Activated CD4-positive, alpha-beta memory T cell treated with anti-CD3 and anti-CD28 coated beads for 36 hours (primary cell): ENCODE results near the gene TMEM115. TPM values are rescaled to one million over a fixed set of nuclear protein-coding genes. Genes with fewer than 3 reads are reported as not detected.

Source experiments
- CTCF ChIA-PET: fragments of 350-600 bp; sonication (Branson Sonifier 250); formaldehyde crosslinking; loops from one replicate; lab custom pipeline; 2021; ENCODE audit warnings: antibody characterized with exemption, inconsistent platforms; lab: Charles Lee
- POLR2A ChIA-PET: fragments of 350-600 bp; sonication (Branson Sonifier 250); formaldehyde crosslinking; loops from one replicate; lab custom pipeline; 2021; ENCODE audit warnings: antibody characterized with exemption; lab: Charles Lee
- DNase-seq: peaks from one replicate; pipeline ENCODE4 v3.0.0-alpha.2; 2020
- H3K27ac Mint-ChIP-seq: one replicate; pipeline ENCODE4 v1.8.0; 2021; ENCODE audit warnings: mixed read lengths
- H3K27me3 Mint-ChIP-seq: one replicate; pipeline ENCODE4 v1.8.0; 2021; ENCODE audit warnings: mixed read lengths
- H3K36me3 Mint-ChIP-seq: one replicate; pipeline ENCODE4 v1.8.0; 2021; ENCODE audit warnings: mixed read lengths
- H3K4me1 Mint-ChIP-seq: one replicate; pipeline ENCODE4 v1.8.0; 2021; ENCODE audit warnings: low read depth, mixed read lengths
- H3K4me3 Mint-ChIP-seq: one replicate; pipeline ENCODE4 v1.8.0; 2021; ENCODE audit warnings: mild to moderate bottlenecking, mixed read lengths
- H3K9me3 Mint-ChIP-seq: one replicate; pipeline ENCODE4 v1.8.0; 2021; ENCODE audit warnings: mixed read lengths
- intact Hi-C: fragments of 100-400 bp; cut with micrococcal nuclease; formaldehyde crosslinking; loops from one replicate; pipeline ENCODE4 v1.15.1; 2023
- total RNA-seq, 2 experiments: library from RNA; stranded (reverse); gene quantifications; one replicate each; pipeline ENCODE4 v1.2.3, GENCODE V29; 2021

Gene TMEM115
- total RNA-seq, 2 experiments from 2014 or later = 16.0 TPM

DNA sequence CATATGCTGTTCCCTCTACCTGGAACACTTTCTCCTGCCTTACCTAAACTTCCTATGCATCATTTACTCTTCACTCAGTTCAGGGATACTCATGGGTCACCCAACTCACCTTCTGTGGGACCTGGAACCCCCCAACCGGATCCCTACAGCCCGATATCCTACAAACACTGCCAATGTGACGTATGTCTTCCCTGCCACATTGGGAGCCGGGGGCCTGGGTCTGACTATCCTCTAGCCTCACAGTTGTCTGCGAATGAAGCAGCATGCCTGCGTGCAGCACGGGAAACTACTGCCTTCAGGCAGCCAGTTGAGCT is 9.2 kb downstream of the TMEM115 start:
- DNase-seq = no peak
- H3K9me3 Mint-ChIP-seq = no peaks in the 10 kb centered on the region
- CTCF ChIA-PET = interaction anchor here (1.0 to 4.9 kb wide), 9 partner anchors 10 to 266 kb away, joined by 3 to 39 read pairs (median 5); partner anchors contain the start of genes HYAL3, NAA80 and RASSF1
- intact Hi-C loops = loop anchor here (1.0 to 10.0 kb wide), 5 partner anchors 13 to 1155 kb away; partner anchors contain the start of genes CISH, DCAF1 and RBM15B
- H3K36me3 Mint-ChIP-seq = peaks cover 18% of the 10 kb centered on the region
- peaks cover 57% of the 10 kb centered on the region for H3K4me1 Mint-ChIP-seq
- peak overlapping the region; percentile 97 for H3K27ac Mint-ChIP-seq
- POLR2A ChIA-PET = interaction anchor here (0.9 to 5.7 kb wide), 8 partner anchors 8 to 221 kb away, joined by 3 to 93 read pairs (median 4); partner anchors contain the start of genes C3orf18, HYAL3, NAA80 and RASSF1
- peak overlapping the region; percentile 94 for H3K4me3 Mint-ChIP-seq
- H3K27me3 Mint-ChIP-seq = no peaks in the 10 kb centered on the region

DNA sequence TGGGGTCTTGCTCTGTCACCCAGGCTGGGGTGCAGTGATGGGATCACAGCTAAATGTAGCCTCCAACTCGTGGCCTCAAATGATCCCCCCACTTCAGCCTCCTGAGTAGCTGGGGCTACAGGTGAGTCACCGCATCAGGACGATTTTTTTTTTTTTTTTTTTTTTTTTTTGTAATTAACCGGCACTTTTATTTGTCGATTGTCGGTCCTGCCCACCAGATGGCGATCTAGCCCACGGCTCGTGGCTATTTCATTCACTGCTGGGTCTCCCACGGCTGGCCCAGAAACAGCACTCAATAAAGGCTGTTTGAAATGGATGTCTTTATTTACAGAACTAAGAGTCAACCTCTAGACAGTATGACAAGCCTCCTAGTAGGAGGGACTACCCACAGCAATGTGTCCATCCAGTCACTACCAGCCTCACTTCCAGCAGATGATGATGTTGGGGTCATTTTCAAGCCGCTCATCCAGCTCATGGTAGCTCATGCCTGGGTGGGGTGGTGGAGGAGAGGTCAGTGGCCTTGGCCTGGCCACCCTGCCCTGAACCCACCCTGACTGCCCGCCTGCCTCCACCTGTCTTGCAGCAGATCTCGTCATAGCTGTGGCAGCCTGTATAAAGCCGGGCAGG is 12.0 kb downstream of the TMEM115 start:
- H3K4me1 Mint-ChIP-seq = peaks cover 51% of the 10 kb centered on the region
- CTCF ChIA-PET = interaction anchor here (0.7 to 4.9 kb wide), 10 partner anchors 10 to 269 kb away, joined by 3 to 39 read pairs (median 4); partner anchors contain the start of gene TMEM115
- no peaks in the 10 kb centered on the region for H3K9me3 Mint-ChIP-seq
- POLR2A ChIA-PET = interaction anchor here (1.2 to 5.7 kb wide), 3 partner anchors 9 to 222 kb away, joined by 3 to 93 read pairs (median 4); partner anchors contain the start of genes HEMK1 and RASSF1
- H3K27ac Mint-ChIP-seq = peak overlapping the region; percentile 38
- H3K27me3 Mint-ChIP-seq = no peaks in the 10 kb centered on the region
- intact Hi-C loops = loop anchor here (1.0 kb wide), 1 partner anchor 195 kb away; no protein-coding TSS in a partner anchor
- H3K4me3 Mint-ChIP-seq = no peak overlapping the region
- peak; percentile 83 for DNase-seq
- H3K36me3 Mint-ChIP-seq = peaks cover 14% of the 10 kb centered on the region

DNA sequence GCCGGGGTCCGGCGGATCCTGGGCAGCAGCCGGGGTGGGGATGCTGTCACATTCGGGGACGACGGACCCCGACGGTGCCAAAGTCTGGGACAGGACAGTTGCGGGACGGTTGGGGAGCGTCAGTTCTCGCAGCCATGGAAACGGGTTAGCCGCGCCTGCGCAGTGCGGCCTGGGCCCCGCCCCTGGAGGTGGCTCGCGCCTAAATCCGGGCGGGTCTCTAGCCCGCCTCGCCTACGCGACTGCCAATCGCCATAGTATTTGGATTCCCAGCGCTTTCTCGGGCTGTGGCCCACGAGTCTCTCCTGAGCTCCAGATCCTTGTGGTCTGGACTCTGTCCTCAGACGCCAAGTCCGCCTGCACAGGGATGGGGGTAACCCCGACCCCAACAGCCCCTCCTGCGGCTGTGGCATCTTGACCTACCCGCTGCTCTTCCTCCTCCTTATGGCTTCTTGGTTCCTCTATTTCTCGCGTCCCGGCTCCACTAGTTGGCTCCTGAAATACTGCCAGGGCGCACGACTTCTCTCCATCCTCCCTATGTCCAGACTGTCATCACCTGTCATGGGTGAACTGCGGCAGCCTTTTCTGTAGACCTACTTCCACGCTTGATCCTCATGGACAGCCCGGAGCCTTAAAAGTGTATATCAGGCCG is 13.6 kb downstream of the TMEM115 start, which contains the start of gene ZMYND10:
TSS of gene ZMYND10 (minus strand) at position 147 of the 649 bp plus-strand sequence. CDS start 153 bp downstream, outside the sequence.
- Mint-ChIP-seq H3K9me3 (no peaks in the 10 kb centered on the region), H3K36me3 (peaks cover 14% of the 10 kb centered on the region), H3K4me3 (peak within 1 kb of the TSS; percentile 53), H3K4me1 (peaks cover 46% of the 10 kb centered on the region), H3K27ac (no peak within 1 kb of the TSS), H3K27me3 (no peaks in the 10 kb centered on the region)
- ChIA-PET CTCF (interaction anchor here (1.0 to 1.3 kb wide), 2 partner anchors 38 to 197 kb away, joined by 3 to 4 read pairs; no protein-coding TSS in a partner anchor), POLR2A (interaction anchor here (1.0 to 5.7 kb wide), 2 partner anchors 7 to 227 kb away, joined by 3 to 93 read pairs; partner anchors contain the start of gene RASSF1)
- DNase-seq = peak; percentile 85
- intact Hi-C loops = no loop called here

DNA sequence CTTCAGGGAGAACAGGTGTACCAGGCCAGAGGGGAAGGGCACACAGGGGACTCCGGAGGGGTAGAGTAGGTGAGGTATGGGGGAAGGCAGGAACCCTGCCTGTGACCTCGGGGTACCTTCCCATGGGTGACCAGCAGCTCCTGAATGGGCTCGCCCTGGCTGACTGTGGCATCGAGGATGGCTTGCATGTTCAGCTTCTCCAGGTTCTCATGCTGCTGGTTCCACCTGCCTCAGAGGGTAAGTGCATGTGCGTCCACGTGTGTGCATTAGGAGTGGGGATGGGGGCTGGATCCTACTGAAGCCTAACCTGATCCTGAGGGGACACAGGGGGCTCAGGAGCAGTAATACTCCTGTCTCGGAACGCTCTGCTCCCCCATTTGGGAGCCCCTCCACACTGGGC is 14.3 kb downstream of the TMEM115 start:
- Mint-ChIP-seq H3K36me3 (peaks cover 15% of the 10 kb centered on the region), H3K4me1 (peaks cover 41% of the 10 kb centered on the region), H3K9me3 (no peaks in the 10 kb centered on the region), H3K27me3 (no peaks in the 10 kb centered on the region), H3K4me3 (no peak overlapping the region), H3K27ac (no peak overlapping the region)
- intact Hi-C loops = no loop called here
- DNase-seq = no peak
- POLR2A ChIA-PET = no interaction called here
- CTCF ChIA-PET = interaction anchor here (1.0 to 1.1 kb wide), 2 partner anchors 12 to 197 kb away, joined by 3 to 4 read pairs; no protein-coding TSS in a partner anchor

DNA sequence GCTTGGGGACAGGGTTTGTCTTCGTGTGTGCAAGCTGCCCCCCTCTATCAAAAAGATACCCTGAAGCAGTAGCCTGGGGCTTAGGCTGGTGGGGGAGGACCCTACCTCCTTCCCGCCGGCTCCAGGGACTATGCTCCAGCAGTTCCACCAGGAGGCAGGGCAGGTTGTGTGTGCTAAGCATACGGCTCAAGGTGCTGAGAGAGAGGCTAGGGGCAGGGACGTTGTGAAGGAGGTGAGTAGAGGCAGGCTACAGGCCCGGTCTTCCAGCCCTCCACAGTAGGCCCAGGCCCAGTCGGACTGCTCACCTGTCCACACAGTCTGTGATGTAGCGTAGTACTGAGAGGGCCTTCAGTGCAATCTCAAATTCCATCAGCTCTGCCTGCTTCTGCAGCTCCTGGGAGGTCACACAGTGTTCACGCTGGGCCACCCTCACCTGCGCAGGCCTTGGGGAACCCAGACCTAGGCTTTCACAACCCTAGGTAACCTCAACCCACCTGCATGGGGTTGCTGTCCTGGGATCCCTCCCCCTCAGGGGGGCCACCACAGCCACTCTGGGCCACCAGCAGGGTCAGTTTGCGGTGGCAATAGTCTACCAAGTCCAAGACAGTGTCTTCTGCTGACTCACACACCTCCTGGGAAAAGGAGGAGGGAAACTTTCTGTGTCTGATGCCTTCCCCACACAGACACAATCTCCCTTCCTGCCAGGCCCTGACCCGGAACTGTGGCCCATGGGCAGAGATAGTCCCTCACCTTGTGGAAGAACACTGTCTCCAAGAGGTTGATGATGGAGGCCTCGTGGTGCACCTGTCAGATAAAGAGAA is 16.3 kb downstream of the TMEM115 start:
- intact Hi-C loops = loop anchor here (5.0 kb wide), 1 partner anchor 259 kb away; no protein-coding TSS in a partner anchor
- Mint-ChIP-seq H3K4me1 (peaks cover 34% of the 10 kb centered on the region), H3K27ac (no peak overlapping the region)

DNA sequence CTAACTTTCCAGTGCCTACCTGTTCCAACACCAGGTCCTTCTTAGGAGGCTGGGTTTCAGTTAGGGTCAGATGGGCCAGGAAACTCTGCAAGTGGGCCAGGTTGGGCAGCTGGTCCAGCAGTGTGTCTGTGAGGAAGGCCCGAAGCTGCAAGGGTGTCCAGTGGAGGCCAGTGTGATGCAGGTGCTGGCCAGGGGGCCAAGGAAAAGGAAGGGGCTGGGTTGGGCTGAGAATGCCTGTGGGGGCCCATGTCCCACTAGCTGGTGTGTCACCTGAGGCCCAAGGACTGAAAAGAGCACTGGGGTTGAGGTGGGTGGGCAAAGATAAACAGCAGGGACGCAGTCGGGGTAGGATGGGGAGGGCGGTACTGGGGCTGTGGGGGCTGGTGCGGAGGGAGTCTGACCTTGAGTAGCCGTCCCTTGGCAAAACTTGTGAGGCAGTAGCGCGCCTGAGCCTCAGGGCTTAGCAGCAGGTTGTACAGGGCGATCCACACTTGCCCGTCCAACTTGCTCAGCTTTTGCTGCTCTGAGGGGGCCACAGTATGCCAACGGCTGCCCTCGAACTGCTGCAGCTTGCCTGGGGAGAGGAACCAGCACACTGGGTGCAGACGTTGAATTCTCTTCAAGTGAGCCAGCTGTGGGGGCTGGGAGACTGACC is 17.2 kb downstream of the TMEM115 start:
- ChIA-PET POLR2A (interaction anchor here (0.8 kb wide), 1 partner anchor 9 kb away, joined by 3 read pairs; the partner anchor contains the start of genes CYB561D2 and NPRL2), CTCF (interaction anchor here (1.1 kb wide), 1 partner anchor 21 kb away, joined by 5 read pairs; no protein-coding TSS in a partner anchor)
- Mint-ChIP-seq H3K9me3 (no peaks in the 10 kb centered on the region), H3K4me3 (peak overlapping the region; percentile 97), H3K36me3 (peaks cover 22% of the 10 kb centered on the region), H3K27ac (no peak overlapping the region), H3K27me3 (no peaks in the 10 kb centered on the region), H3K4me1 (peaks cover 27% of the 10 kb centered on the region)
- DNase-seq = no peak
- intact Hi-C loops = loop anchor here (5.0 kb wide), 1 partner anchor 260 kb away; no protein-coding TSS in a partner anchor

More for the DNA sequence above, 16.3 kb downstream of the TMEM115 start:
- Mint-ChIP-seq H3K36me3 (peaks cover 23% of the 10 kb centered on the region), H3K4me3 (no peak overlapping the region), H3K27me3 (no peaks in the 10 kb centered on the region), H3K9me3 (no peaks in the 10 kb centered on the region)
- POLR2A ChIA-PET = no interaction called here
- CTCF ChIA-PET = interaction anchor here (1.1 to 1.4 kb wide), 2 partner anchors 11 to 21 kb away, joined by 4 to 5 read pairs; no protein-coding TSS in a partner anchor
- no peak for DNase-seq

DNA sequence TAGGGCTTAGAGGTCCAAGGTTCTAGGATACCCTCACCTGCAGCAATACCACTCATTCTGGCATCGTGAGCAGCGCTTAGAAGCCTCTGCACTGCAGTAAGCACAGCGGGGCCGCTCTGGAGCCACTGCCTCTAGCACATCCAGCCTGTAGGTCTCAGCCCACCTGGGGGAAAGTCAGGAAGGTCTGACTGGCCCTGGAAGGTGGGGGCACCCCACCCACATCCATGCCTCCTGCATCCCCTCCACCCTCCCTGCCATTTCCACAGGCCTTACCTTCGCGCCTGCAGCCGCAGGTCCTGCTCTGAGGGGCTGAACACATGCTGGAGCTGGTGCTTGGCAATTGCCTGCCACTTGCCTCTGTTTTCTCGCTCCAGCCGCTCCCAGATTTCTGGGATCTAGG is 17.8 kb downstream of the TMEM115 start:
- peak; percentile 31 for DNase-seq
- CTCF ChIA-PET = interaction anchor here (0.9 to 1.7 kb wide), 3 partner anchors 12 to 49 kb away, joined by 3 to 7 read pairs (median 4); partner anchors contain the start of gene IFRD2
- H3K4me3 Mint-ChIP-seq = peak overlapping the region; percentile 97
- H3K4me1 Mint-ChIP-seq = peaks cover 27% of the 10 kb centered on the region
- H3K27me3 Mint-ChIP-seq = no peaks in the 10 kb centered on the region
- POLR2A ChIA-PET = interaction anchor here (0.6 to 6.5 kb wide), 6 partner anchors 7 to 264 kb away, joined by 3 to 93 read pairs (median 6); partner anchors contain the start of genes CYB561D2, HYAL3, NAA80 and NPRL2
- H3K9me3 Mint-ChIP-seq = no peaks in the 10 kb centered on the region
- peaks cover 24% of the 10 kb centered on the region for H3K36me3 Mint-ChIP-seq
- peak overlapping the region; percentile 92 for H3K27ac Mint-ChIP-seq
- intact Hi-C loops = loop anchor here (5.0 kb wide), 1 partner anchor 261 kb away; no protein-coding TSS in a partner anchor

DNA sequence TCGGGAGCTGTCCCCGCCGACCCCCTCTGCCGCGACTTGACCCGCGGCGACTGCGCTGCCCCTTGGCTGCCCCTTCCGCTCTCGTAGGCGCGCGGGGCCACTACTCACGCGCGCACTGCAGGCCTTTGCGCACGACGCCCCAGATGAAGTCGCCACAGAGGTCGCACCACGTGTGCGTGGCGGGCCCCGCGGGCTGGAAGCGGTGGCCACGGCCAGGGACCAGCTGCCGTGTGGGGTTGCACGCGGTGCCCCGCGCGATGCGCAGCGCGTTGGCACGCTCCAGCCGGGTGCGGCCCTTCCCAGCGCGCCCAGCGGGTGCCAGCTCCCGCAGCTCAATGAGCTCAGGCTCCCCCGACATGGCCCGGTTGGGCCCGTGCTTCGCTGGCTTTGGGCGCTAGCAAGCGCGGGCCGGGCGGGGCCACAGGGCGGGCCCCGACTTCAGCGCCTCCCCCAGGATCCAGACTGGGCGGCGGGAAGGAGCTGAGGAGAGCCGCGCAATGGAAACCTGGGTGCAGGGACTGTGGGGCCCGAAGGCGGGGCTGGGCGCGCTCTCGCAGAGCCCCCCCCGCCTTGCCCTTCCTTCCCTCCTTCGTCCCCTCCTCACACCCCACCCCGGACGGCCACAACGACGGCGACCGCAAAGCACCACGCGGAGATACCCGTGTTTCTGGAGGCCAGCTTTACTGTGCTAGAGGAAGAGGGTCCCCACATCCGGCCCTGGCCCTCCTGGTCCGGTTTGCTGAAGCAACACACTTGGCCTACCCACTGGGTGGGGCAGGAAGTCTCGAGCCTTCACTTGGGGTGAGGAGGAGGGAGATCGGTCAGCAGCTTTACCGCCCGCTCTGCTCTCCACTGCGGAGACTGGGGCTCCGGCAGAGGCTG is 18.6 kb downstream of the TMEM115 start, which contains the start of gene RASSF1:
TSS of gene RASSF1 (minus strand) at position 389 of the 882 bp plus-strand sequence. CDS start at position 358, 31 bp downstream.
- H3K27ac Mint-ChIP-seq = peak within 1 kb of the TSS; percentile 92
- H3K4me3 Mint-ChIP-seq = peak within 1 kb of the TSS; percentile 97
- H3K27me3 Mint-ChIP-seq = no peaks in the 10 kb centered on the region
- POLR2A ChIA-PET = interaction anchor here (0.6 to 6.5 kb wide), 10 partner anchors 8 to 1716 kb away, joined by 3 to 93 read pairs (median 6); partner anchors contain the start of genes CYB561D2, DUSP7, HYAL3 and NAA80
- intact Hi-C loops = loop anchor here (5.0 kb wide), 1 partner anchor 262 kb away; no protein-coding TSS in a partner anchor
- peak; percentile 83 for DNase-seq
- H3K9me3 Mint-ChIP-seq = no peaks in the 10 kb centered on the region
- CTCF ChIA-PET = interaction anchor here (0.9 to 1.7 kb wide), 5 partner anchors 8 to 48 kb away, joined by 3 to 7 read pairs (median 4); partner anchors contain the start of genes CYB561D2, IFRD2 and NPRL2
- peaks cover 31% of the 10 kb centered on the region for H3K36me3 Mint-ChIP-seq
- peaks cover 30% of the 10 kb centered on the region for H3K4me1 Mint-ChIP-seq

DNA sequence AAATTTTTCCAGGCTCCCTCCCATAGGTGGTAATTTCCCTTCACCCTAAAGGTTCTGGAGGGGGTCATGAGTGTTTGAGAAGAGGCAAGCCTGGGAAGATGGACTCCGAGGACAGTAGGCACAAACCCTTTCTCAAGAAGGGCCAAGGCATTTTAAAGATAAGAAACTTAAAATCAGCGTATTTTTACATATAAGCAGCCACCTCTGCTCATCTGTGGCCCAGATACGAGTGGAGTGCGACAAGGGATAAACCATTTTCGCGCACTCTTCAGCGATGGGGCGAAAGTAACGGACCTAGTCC is 19.2 kb downstream of the TMEM115 start:
- ChIA-PET POLR2A (interaction anchor here (0.7 to 6.5 kb wide), 7 partner anchors 9 to 1717 kb away, joined by 3 to 93 read pairs (median 7); partner anchors contain the start of genes CYB561D2, DUSP7, HYAL3 and NAA80), CTCF (interaction anchor here (0.9 to 1.7 kb wide), 4 partner anchors 9 to 14 kb away, joined by 3 to 7 read pairs (median 4); partner anchors contain the start of genes CYB561D2 and NPRL2)
- intact Hi-C loops = loop anchor here (5.0 kb wide), 1 partner anchor 262 kb away; no protein-coding TSS in a partner anchor

More for the DNA sequence above, 19.2 kb downstream of the TMEM115 start:
- Mint-ChIP-seq H3K27me3 (no peaks in the 10 kb centered on the region), H3K4me3 (peak overlapping the region; percentile 97), H3K9me3 (no peaks in the 10 kb centered on the region), H3K27ac (peak overlapping the region; percentile 92), H3K4me1 (peaks cover 36% of the 10 kb centered on the region), H3K36me3 (peaks cover 36% of the 10 kb centered on the region)
- no peak for DNase-seq
